SK-N-SH (cell line): ENCODE measurements around the gene TMUB1.

ENCODE experiments used
- CTCF ChIP-seq: fragments of 200-600 bp; sonication (generic); IDR thresholded peaks from 2 replicates; pipeline ENCODE4 v1.6.1; 2017; ENCODE audit warnings: antibody characterized with exemption, mild to moderate bottlenecking, moderate library complexity
- ELF1 ChIP-seq: IDR thresholded peaks from 2 replicates; pipeline ENCODE4 v1.4.0; 2012
- FOSL2 ChIP-seq: IDR thresholded peaks from 2 replicates; pipeline ENCODE4 v1.4.0; 2012; ENCODE audit warnings: low read depth, mild to moderate bottlenecking, moderate library complexity, borderline replicate concordance
- MAX ChIP-seq: IDR thresholded peaks from 2 replicates; pipeline ENCODE4 v1.4.0; 2012; ENCODE audit warnings: low read depth
- MXI1 ChIP-seq: IDR thresholded peaks from 2 replicates; pipeline ENCODE4 v1.6.1; 2012; ENCODE audit warnings: mild to moderate bottlenecking, low read depth, low read length, improper control_type of control experiment
- SIN3A ChIP-seq: IDR thresholded peaks from 2 replicates; pipeline ENCODE4 v1.6.1; 2012; ENCODE audit warnings: low read depth, mild to moderate bottlenecking, low read length, moderate library complexity, borderline replicate concordance
- TF ChIP-seq, protein P1 (sequence below): IDR thresholded peaks from 2 replicates; pipeline ENCODE4 v1.4.0; 2012; ENCODE audit warnings: low read depth, borderline replicate concordance

- no peak for TF ChIP-seq CTCF
- TF ChIP-seq MXI1, result no peak
- TF ChIP-seq, protein P1, sequence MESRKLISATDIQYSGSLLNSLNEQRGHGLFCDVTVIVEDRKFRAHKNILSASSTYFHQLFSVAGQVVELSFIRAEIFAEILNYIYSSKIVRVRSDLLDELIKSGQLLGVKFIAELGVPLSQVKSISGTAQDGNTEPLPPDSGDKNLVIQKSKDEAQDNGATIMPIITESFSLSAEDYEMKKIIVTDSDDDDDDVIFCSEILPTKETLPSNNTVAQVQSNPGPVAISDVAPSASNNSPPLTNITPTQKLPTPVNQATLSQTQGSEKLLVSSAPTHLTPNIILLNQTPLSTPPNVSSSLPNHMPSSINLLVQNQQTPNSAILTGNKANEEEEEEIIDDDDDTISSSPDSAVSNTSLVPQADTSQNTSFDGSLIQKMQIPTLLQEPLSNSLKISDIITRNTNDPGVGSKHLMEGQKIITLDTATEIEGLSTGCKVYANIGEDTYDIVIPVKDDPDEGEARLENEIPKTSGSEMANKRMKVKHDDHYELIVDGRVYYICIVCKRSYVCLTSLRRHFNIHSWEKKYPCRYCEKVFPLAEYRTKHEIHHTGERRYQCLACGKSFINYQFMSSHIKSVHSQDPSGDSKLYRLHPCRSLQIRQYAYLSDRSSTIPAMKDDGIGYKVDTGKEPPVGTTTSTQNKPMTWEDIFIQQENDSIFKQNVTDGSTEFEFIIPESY, result no peak
- TF ChIP-seq ELF1, result no peak
- TF ChIP-seq MAX, result no peak
- no peak for TF ChIP-seq FOSL2
- no peak for TF ChIP-seq SIN3A
Measured at GRCh38 chr7:151119902-151120301, 36.6 kb upstream of the TMUB1 start.
